GM12878 (cell line): ENCODE data around the gene ELFN2. TPM values are rescaled to one million over a fixed set of nuclear protein-coding genes. Genes with fewer than 3 reads are reported as not detected.

Experiments used
- ATAC-seq: fragments of 200-7000 bp; cut with Tn5 transposase; 3 replicates; pipeline ENCODE4 v1.9.1; 2020; ENCODE audit warnings: mild to moderate bottlenecking, moderate library complexity
- BruUV-seq: library from RNA; stranded (reverse); fragments of 400-500 nt; replicated peaks from 2 replicates; lab custom pipeline; 2021; lab: Mats Ljungman, UMichigan
- CTCF ChIA-PET: fragments of 300-600 bp; sonication (Branson Sonifier 250); formaldehyde crosslinking; extraction: SDS; loops from one replicate; lab custom pipeline; 2021; ENCODE audit warnings: inconsistent platforms; lab: Yijun Ruan, JAX
- POLR2A ChIA-PET: fragments of 350-600 bp; formaldehyde crosslinking; extraction: SDS; loops from one replicate; lab custom pipeline; 2021; ENCODE audit warnings: inconsistent platforms; lab: Charles Lee
- RAD21 ChIA-PET: fragments of 300-600 bp; sonication (Branson Sonifier 250); formaldehyde crosslinking; loops from one replicate; lab custom pipeline; 2023; ENCODE audit warnings: antibody characterized with exemption; ENCODE audit not compliant: unreplicated experiment; lab: Charles Lee
- SMC1A ChIA-PET: fragments of 300-600 bp; sonication (Branson Sonifier 250); formaldehyde crosslinking; loops from one replicate; lab custom pipeline; 2023; ENCODE audit not compliant: unreplicated experiment, uncharacterized antibody; lab: Charles Lee
- DNase-seq: peaks from one replicate; pipeline ENCODE4 v3.0.0-alpha.2; 2011; ENCODE audit warnings: low read depth, low spot score
- FAIRE-seq: peaks from 3 replicates; lab custom pipeline; 2011; peaks lifted over from hg19 to GRCh38; lab: Jason Lieb, UNC
- H2AFZ ChIP-seq: 2 replicates; pipeline ENCODE4 v1.6.0; 2011; ENCODE audit warnings: low read depth, low read length, control low read depth; ENCODE audit not compliant: control insufficient read depth
- H3K27ac ChIP-seq: 2 replicates; pipeline ENCODE4 v1.5.1; 2011; ENCODE audit warnings: control low read depth; ENCODE audit not compliant: control insufficient read depth, insufficient read depth
- H3K27me3 ChIP-seq, 2 experiments: replicated peaks in 1 of 2; 2 replicates each; pipeline versions ENCODE4 v1.6.0 to v1.6.1; 2011; ENCODE audit warnings: low read length in 1 of 2; ENCODE audit not compliant: control insufficient read depth in 2 of 2, insufficient read depth in 2 of 2
- H3K36me3 ChIP-seq, 2 experiments: 2 replicates each; pipeline ENCODE4 v1.5.1; 2011; ENCODE audit warnings: low read length in 1 of 2; ENCODE audit not compliant: control insufficient read depth in 2 of 2, insufficient read depth in 2 of 2
- H3K4me1 ChIP-seq: 2 replicates; pipeline ENCODE4 v1.6.1; 2011; ENCODE audit warnings: mild to moderate bottlenecking, low read length, moderate library complexity, mixed read lengths; ENCODE audit not compliant: control insufficient read depth, insufficient read depth
- H3K4me2 ChIP-seq: 2 replicates; pipeline ENCODE4 v1.6.0; 2011; ENCODE audit warnings: control low read depth; ENCODE audit not compliant: control insufficient read depth, insufficient read depth
- H3K4me3 ChIP-seq: fragments of 200-600 bp; sonication (generic); 2 replicates; pipeline ENCODE4 v1.5.1; 2016
- H3K79me2 ChIP-seq: 2 replicates; pipeline ENCODE4 v1.6.0; 2011; ENCODE audit warnings: low read length; ENCODE audit not compliant: control insufficient read depth, insufficient read depth
- H3K9ac ChIP-seq: 2 replicates; pipeline ENCODE4 v1.8.0; 2011; ENCODE audit warnings: low read length, control low read depth, mixed read lengths; ENCODE audit not compliant: control insufficient read depth, insufficient read depth
- H3K9me3 ChIP-seq: replicated peaks from 3 replicates; pipeline ENCODE4 v1.5.1; 2011; ENCODE audit warnings: mild to moderate bottlenecking, low read length; ENCODE audit not compliant: control insufficient read depth, insufficient read depth
- H4K20me1 ChIP-seq: 2 replicates; pipeline ENCODE4 v1.6.0; 2011; ENCODE audit not compliant: control insufficient read depth, insufficient read depth
- ASH2L ChIP-seq: fragments of 300-600, 200-600 bp; sonication (generic); IDR thresholded peaks from 2 replicates; pipeline ENCODE4 v1.6.1; 2017; ENCODE audit warnings: low read depth, mild to moderate bottlenecking, borderline replicate concordance
- BHLHE40 ChIP-seq, 2 experiments: fragments of 450-650 bp in 1 of 2; IDR thresholded peaks; 2 replicates each; pipeline ENCODE4 v1.6.1; 2011 to 2017; ENCODE audit warnings: low read depth in 2 of 2, borderline replicate concordance in 1 of 2, improper control_type of control experiment in 1 of 2, low read length in 1 of 2, mild to moderate bottlenecking in 1 of 2
- CBFB ChIP-seq: IDR thresholded peaks from 2 replicates; pipeline ENCODE4 v1.6.1; 2016; ENCODE audit warnings: antibody characterized with exemption, low read depth
- CBX3 ChIP-seq: fragments of 200-600 bp; sonication (generic); IDR thresholded peaks from 2 replicates; pipeline ENCODE4 v1.6.1; 2016; ENCODE audit warnings: low read depth, borderline replicate concordance
- CHD2 ChIP-seq: IDR thresholded peaks from 2 replicates; pipeline ENCODE4 v1.6.1; 2011; ENCODE audit warnings: low read depth, low read length, improper control_type of control experiment, borderline replicate concordance
- CREM ChIP-seq: IDR thresholded peaks from 2 replicates; pipeline ENCODE4 v1.6.1; 2014; ENCODE audit warnings: antibody characterized with exemption, low read depth
- NFIC ChIP-seq: IDR thresholded peaks from 2 replicates; pipeline ENCODE4 v1.6.1; 2012; ENCODE audit warnings: low read depth, mild to moderate bottlenecking, inconsistent platforms, low read length, moderate library complexity
- PML ChIP-seq: IDR thresholded peaks from 2 replicates; pipeline ENCODE4 v1.6.1; 2012; ENCODE audit warnings: low read length, inconsistent platforms
- PRDM15 ChIP-seq: fragments of 450-650 bp; formaldehyde crosslinking; IDR thresholded peaks from 2 replicates; pipeline ENCODE4 v1.4.0; 2020; ENCODE audit warnings: mild to moderate bottlenecking, moderate library complexity
- RELA ChIP-seq: fragments of 450-650 bp; IDR thresholded peaks from 2 replicates; pipeline ENCODE4 v1.8.0; 2014; ENCODE audit warnings: borderline replicate concordance; ENCODE audit not compliant: partially characterized antibody
- SMC3 ChIP-seq: IDR thresholded peaks from 2 replicates; pipeline ENCODE4 v1.6.1; 2011; ENCODE audit warnings: low read length, improper control_type of control experiment, borderline replicate concordance
- SUPT20H ChIP-seq: IDR thresholded peaks from 2 replicates; pipeline ENCODE4 v1.6.1; 2011; ENCODE audit warnings: low read depth, mild to moderate bottlenecking, low read length, moderate library complexity, borderline replicate concordance; ENCODE audit not compliant: control insufficient read depth
- WRNIP1 ChIP-seq: IDR thresholded peaks from 2 replicates; pipeline ENCODE4 v1.6.1; 2011; ENCODE audit warnings: low read depth, low read length, improper control_type of control experiment, borderline replicate concordance
- ZNF274 ChIP-seq: IDR thresholded peaks from one replicate; pipeline ENCODE4 v1.8.0; 2011; ENCODE audit not compliant: insufficient read length, insufficient read depth
- WGBS: methylation state at CpG from one replicate; pipeline ENCODE4 v1.1.6; 2016; ENCODE audit warnings: low lambda C conversion rate; ENCODE audit not compliant: insufficient replicate concordance, insufficient coverage; ENCODE audit errors: missing lambda C conversion rate; 5-methylcytosine and 5-hydroxymethylcytosine counted together
- in situ Hi-C: fragments of 300-500 bp; cut with MboI; formaldehyde crosslinking; loops from 9 replicates; pipeline ENCODE4 v1.14.3; 2018; ENCODE audit warnings: mixed read lengths
- intact Hi-C: fragments of 100-400 bp; cut with micrococcal nuclease; formaldehyde crosslinking; loops from one replicate; pipeline ENCODE4 v1.14.2; 2022; ENCODE audit not compliant: unreplicated experiment
- polyA plus RNA-seq, 11 experiments: library from polyadenylated mRNA; depleted of rRNA in 4 of 11; unstranded in 6 of 11; stranded (reverse) in 5 of 11; fragments of >200 nt; fragmentation: Nextera tagmentation in 4 of 11; fragmentation: Illumina TruSeq in 1 of 11; extraction: Ambion mirVana in 4 of 11; extraction: Trizol in 1 of 11; gene quantifications; 1 replicate in 1 of 11; 2 replicates in 10 of 11; pipeline versions ENCODE4 v1.2.1 to v1.2.3, GENCODE V29; 2011 to 2016; ENCODE audit warnings: inconsistent platforms in 2 of 11, missing spikeins in 2 of 11, low read depth in 1 of 11
- total RNA-seq, 4 experiments: library from RNA; depleted of rRNA in 3 of 4; stranded (reverse); fragments of >200 nt in 3 of 4; fragmentation: Illumina TruSeq in 1 of 4; extraction: Trizol in 1 of 4; gene quantifications; 2 replicates each; pipeline versions ENCODE4 v1.2.1 to v1.2.3, GENCODE V29; 2013 to 2021
- TF ChIP-seq, protein P1 (sequence below): fragments of 150-350 bp; IDR thresholded peaks from 2 replicates; pipeline ENCODE4 v1.6.1; 2016; ENCODE audit warnings: low read depth, low read length

The ELFN2 gene
- total and polyA plus RNA-seq, 10 of the 15 experiments (the other 5 are each of a cell fraction or from before 2014, with no cell fraction given): 0.03 to 0.05 TPM; not detected in 8

DNA sequence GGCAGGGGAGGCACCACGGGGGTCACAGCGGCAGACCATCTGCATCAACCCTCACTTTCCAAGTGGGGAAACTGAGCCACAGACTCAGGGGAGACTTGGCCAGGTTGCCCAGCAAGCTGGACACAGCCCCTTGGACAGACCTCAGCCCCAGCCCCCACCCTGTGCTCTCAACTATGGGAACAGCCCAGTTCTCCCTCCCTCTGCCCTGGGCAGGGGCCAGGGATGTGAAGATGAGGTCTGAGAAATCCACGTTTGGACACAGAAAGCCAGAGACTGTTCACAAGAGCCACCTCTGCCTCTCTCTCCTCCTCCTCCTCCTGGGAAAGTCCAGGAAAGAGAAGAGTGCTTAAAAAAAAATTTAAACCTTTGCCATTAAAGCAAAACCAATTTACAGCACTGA is 50.1 kb downstream of the ELFN2 start:
- Histone ChIP-seq H3K79me2 (no peaks in the 10 kb centered on the region), H3K9me3 (no peaks in the 10 kb centered on the region), H2AFZ (no peak overlapping the region), H3K4me2 (no peak overlapping the region), H3K27me3 (peaks cover 10 to 14% of the 10 kb centered on the region in 2 experiments; a peak in 3 of 4 replicates), H3K4me1 (no peaks in the 10 kb centered on the region), H3K4me3 (no peak overlapping the region), H4K20me1 (no peaks in the 10 kb centered on the region; the same call in 1 of the 2 replicates), H3K36me3 (no peaks in the 10 kb centered on the region), H3K9ac (no peak overlapping the region), H3K27ac (no peak overlapping the region)
- ChIA-PET SMC1A (no interaction called here), RAD21 (no interaction called here), CTCF (no interaction called here), POLR2A (no interaction called here)
- no peak for ATAC-seq
- WGBS: 33% methylated on average over 3 of the region's 3 CpGs
- intact Hi-C loops (no loop called here), in situ Hi-C loops (no loop called here)
- no peak for DNase-seq
- FAIRE-seq: no peak
- TF ChIP-seq CBFB (no peak), SMC3 (no peak), CBX3 (no peak), CHD2 (no peak), WRNIP1 (no peak), PRDM15 (CRISPR knock-in tag) (no peak), PML (no peak), SUPT20H (no peak), BHLHE40 (IDR thresholded peaks at IDR 0.05; ENCODE audit: borderline replicate concordance in 1 of 2, low read depth in 2 of 2, low read length in 1 of 2) (no peak), RELA (no peak), ZNF274 (no peak), CREM (no peak), ASH2L (no peak), NFIC (no peak)
- TF ChIP-seq, protein P1, sequence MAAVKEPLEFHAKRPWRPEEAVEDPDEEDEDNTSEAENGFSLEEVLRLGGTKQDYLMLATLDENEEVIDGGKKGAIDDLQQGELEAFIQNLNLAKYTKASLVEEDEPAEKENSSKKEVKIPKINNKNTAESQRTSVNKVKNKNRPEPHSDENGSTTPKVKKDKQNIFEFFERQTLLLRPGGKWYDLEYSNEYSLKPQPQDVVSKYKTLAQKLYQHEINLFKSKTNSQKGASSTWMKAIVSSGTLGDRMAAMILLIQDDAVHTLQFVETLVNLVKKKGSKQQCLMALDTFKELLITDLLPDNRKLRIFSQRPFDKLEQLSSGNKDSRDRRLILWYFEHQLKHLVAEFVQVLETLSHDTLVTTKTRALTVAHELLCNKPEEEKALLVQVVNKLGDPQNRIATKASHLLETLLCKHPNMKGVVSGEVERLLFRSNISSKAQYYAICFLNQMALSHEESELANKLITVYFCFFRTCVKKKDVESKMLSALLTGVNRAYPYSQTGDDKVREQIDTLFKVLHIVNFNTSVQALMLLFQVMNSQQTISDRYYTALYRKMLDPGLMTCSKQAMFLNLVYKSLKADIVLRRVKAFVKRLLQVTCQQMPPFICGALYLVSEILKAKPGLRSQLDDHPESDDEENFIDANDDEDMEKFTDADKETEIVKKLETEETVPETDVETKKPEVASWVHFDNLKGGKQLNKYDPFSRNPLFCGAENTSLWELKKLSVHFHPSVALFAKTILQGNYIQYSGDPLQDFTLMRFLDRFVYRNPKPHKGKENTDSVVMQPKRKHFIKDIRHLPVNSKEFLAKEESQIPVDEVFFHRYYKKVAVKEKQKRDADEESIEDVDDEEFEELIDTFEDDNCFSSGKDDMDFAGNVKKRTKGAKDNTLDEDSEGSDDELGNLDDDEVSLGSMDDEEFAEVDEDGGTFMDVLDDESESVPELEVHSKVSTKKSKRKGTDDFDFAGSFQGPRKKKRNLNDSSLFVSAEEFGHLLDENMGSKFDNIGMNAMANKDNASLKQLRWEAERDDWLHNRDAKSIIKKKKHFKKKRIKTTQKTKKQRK: no peak
- no TSS peak for BruUV-seq
